ENCODE results near the gene ANKS1B. TPM values are rescaled to one million over a fixed set of nuclear protein-coding genes. Genes with fewer than 3 reads are reported as not detected.

The ANKS1B gene
- total and polyA plus RNA-seq, 4 donors: 0.03 to 3.4 (median 0.53) TPM

- no peak overlapping the region for H3K9ac ChIP-seq (ENCODE audit: low read depth in 1 of 2, low read length in 2 of 2)
- no peak for TF ChIP-seq HNF4A (conservative IDR thresholded peaks at IDR 0.05)
- TF ChIP-seq REST (IDR thresholded peaks at IDR 0.05): no peak
- no peak for TF ChIP-seq FOXA2 (IDR thresholded peaks at IDR 0.05)
- TF ChIP-seq ZBTB33 (IDR thresholded peaks at IDR 0.05): no peak
- TF ChIP-seq ATF3 (IDR thresholded peaks at IDR 0.05): no peak
- TF ChIP-seq YY1 (IDR thresholded peaks at IDR 0.05): no peak
- no peak for TF ChIP-seq JUND (IDR thresholded peaks at IDR 0.05)
- TF ChIP-seq MAX (IDR thresholded peaks at IDR 0.05): no peak
- no peak for TF ChIP-seq CTCF (IDR thresholded peaks at IDR 0.05; ENCODE audit: low read depth, low read length, missing input control)
- no peak for TF ChIP-seq RXRA (IDR thresholded peaks at IDR 0.05)
- TF ChIP-seq HNF4G (IDR thresholded peaks at IDR 0.05): no peak
- TF ChIP-seq TAF1 (conservative IDR thresholded peaks at IDR 0.05): no peak
- TF ChIP-seq FOXA1 (IDR thresholded peaks at IDR 0.05): no peak
- DNase-seq (ENCODE audit: low spot score): no peak
- H3K4me1 ChIP-seq (ENCODE audit: control insufficient read depth in 4 of 4, insufficient read depth in 4 of 4, low read length in 3 of 4): no peaks in the 10 kb centered on the region
- no peaks in the 10 kb centered on the region for H3K27me3 ChIP-seq (ENCODE audit: control insufficient read depth in 4 of 4, insufficient read depth in 4 of 4, low read length in 3 of 4)
- H3K4me3 ChIP-seq (ENCODE audit: low read depth in 1 of 3, low read length in 3 of 3): no peak overlapping the region
- WGBS: 82% methylated on average over 3 of the region's 3 CpGs
- no peak overlapping the region for H3K27ac ChIP-seq (ENCODE audit: low read depth in 1 of 2, low read length in 2 of 2)
- H3K36me3 ChIP-seq (ENCODE audit: control insufficient read depth in 4 of 4, insufficient read depth in 3 of 4, low read depth in 1 of 4, low read length in 3 of 4): no peaks in the 10 kb centered on the region
- H3K9me3 ChIP-seq (ENCODE audit: control insufficient read depth in 4 of 4, low read length in 3 of 4): no peaks in the 10 kb centered on the region
Observed at GRCh38 chr12:99265648-99266047, 719.1 kb downstream of the ANKS1B start.

GRCh38 chr12:99261256-99261655 is 723.5 kb downstream of the ANKS1B start:
- DNase-seq (ENCODE audit: low spot score): no peak
- H3K27me3 ChIP-seq (ENCODE audit: control insufficient read depth in 4 of 4, insufficient read depth in 4 of 4, low read length in 3 of 4): no peaks in the 10 kb centered on the region
- WGBS: 83% methylated on average over 1 of the region's 1 CpG
- H3K9ac ChIP-seq (ENCODE audit: low read depth in 1 of 2, low read length in 2 of 2): no peak overlapping the region
- no peaks in the 10 kb centered on the region for H3K4me1 ChIP-seq (ENCODE audit: control insufficient read depth in 4 of 4, insufficient read depth in 4 of 4, low read length in 3 of 4)
- no peak overlapping the region for H3K27ac ChIP-seq (ENCODE audit: low read depth in 1 of 2, low read length in 2 of 2)
- no peak overlapping the region for H3K4me3 ChIP-seq (ENCODE audit: low read depth in 1 of 3, low read length in 3 of 3)
- TF ChIP-seq YY1 (IDR thresholded peaks at IDR 0.05): no peak
- TF ChIP-seq NR2F2 (IDR thresholded peaks at IDR 0.05): no peak
- TF ChIP-seq HNF4A (conservative IDR thresholded peaks at IDR 0.05): no peak
- no peak for TF ChIP-seq RXRA (IDR thresholded peaks at IDR 0.05)
- no peaks in the 10 kb centered on the region for H3K36me3 ChIP-seq (ENCODE audit: control insufficient read depth in 4 of 4, insufficient read depth in 3 of 4, low read depth in 1 of 4, low read length in 3 of 4)
- no peaks in the 10 kb centered on the region for H3K9me3 ChIP-seq (ENCODE audit: control insufficient read depth in 4 of 4, low read length in 3 of 4)
